Progenitor cell of endocrine pancreas (in vitro differentiated cells): ENCODE results near the gene ZNF346. TPM values are rescaled to one million over a fixed set of nuclear protein-coding genes. Genes with fewer than 3 reads are reported as not detected.

Source experiments
- DNase-seq: peaks from one replicate; pipeline ENCODE4 v3.0.0; 2021; ENCODE audit warnings: low spot score; ENCODE audit not compliant: unreplicated experiment
- H3K27ac Mint-ChIP-seq: 2 replicates; pipeline ENCODE4 v1.8.0; 2021; ENCODE audit warnings: mild to moderate bottlenecking, moderate library complexity, mixed read lengths
- H3K27me3 Mint-ChIP-seq: 2 replicates; pipeline ENCODE4 v1.8.0; 2021; ENCODE audit warnings: mixed read lengths
- H3K36me3 Mint-ChIP-seq: 2 replicates; pipeline ENCODE4 v1.8.0; 2022; ENCODE audit warnings: mixed read lengths; ENCODE audit not compliant: insufficient read depth
- H3K4me1 Mint-ChIP-seq: 2 replicates; pipeline ENCODE4 v1.8.0; 2021; ENCODE audit warnings: low read depth, mixed read lengths
- H3K4me3 Mint-ChIP-seq: 2 replicates; pipeline ENCODE4 v1.8.0; 2021; ENCODE audit warnings: low read depth, mild to moderate bottlenecking, moderate library complexity, mixed read lengths
- H3K9me3 Mint-ChIP-seq: 2 replicates; pipeline ENCODE4 v1.8.0; 2021; ENCODE audit warnings: low read depth, mixed read lengths
- total RNA-seq: library from RNA; stranded (reverse); gene quantifications from 2 replicates; pipeline ENCODE4 v1.2.1, GENCODE V29; 2021
- TF ChIP-seq, protein P1 (sequence below): fragments of 200-600 bp; sonication (generic); IDR thresholded peaks from one replicate; pipeline ENCODE4 v1.5.0; 2021; ENCODE audit warnings: antibody characterized with exemption, mild to moderate bottlenecking; ENCODE audit not compliant: unreplicated experiment

The ZNF346 gene
- total RNA-seq, 1 donor from 2014 or later = 42.2 TPM

DNA sequence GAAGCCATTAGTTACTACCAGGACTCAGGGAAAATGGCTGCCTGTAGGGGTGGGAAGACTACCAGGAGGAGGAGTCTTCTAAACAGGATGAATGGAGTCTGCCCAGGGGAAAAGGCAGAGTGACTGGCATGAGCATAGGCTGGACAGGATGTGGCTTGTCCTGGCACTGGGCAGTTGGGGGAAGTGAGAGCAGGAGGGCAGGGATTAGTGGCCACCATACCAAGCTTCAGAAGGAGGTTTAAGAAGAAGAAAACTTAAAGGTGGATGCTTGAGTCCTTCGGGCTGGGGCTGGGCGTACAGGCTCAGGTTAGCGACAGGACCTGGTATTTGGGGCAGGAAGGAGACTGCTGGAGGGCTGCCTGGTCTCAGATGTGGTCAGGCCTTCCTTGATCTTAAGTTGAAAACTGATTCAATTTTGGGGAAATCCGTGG is 106.1 kb downstream of the ZNF346 start:
- H3K9me3 Mint-ChIP-seq = no peaks in the 10 kb centered on the region
- peaks cover 1% of the 10 kb centered on the region for H3K4me1 Mint-ChIP-seq
- TF ChIP-seq, protein P1, sequence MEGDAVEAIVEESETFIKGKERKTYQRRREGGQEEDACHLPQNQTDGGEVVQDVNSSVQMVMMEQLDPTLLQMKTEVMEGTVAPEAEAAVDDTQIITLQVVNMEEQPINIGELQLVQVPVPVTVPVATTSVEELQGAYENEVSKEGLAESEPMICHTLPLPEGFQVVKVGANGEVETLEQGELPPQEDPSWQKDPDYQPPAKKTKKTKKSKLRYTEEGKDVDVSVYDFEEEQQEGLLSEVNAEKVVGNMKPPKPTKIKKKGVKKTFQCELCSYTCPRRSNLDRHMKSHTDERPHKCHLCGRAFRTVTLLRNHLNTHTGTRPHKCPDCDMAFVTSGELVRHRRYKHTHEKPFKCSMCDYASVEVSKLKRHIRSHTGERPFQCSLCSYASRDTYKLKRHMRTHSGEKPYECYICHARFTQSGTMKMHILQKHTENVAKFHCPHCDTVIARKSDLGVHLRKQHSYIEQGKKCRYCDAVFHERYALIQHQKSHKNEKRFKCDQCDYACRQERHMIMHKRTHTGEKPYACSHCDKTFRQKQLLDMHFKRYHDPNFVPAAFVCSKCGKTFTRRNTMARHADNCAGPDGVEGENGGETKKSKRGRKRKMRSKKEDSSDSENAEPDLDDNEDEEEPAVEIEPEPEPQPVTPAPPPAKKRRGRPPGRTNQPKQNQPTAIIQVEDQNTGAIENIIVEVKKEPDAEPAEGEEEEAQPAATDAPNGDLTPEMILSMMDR = no peak
- DNase-seq = no peak
- H3K27ac Mint-ChIP-seq = no peak overlapping the region
- H3K27me3 Mint-ChIP-seq = peaks cover 12% of the 10 kb centered on the region
- no peak overlapping the region for H3K4me3 Mint-ChIP-seq
- H3K36me3 Mint-ChIP-seq = no peaks in the 10 kb centered on the region

DNA sequence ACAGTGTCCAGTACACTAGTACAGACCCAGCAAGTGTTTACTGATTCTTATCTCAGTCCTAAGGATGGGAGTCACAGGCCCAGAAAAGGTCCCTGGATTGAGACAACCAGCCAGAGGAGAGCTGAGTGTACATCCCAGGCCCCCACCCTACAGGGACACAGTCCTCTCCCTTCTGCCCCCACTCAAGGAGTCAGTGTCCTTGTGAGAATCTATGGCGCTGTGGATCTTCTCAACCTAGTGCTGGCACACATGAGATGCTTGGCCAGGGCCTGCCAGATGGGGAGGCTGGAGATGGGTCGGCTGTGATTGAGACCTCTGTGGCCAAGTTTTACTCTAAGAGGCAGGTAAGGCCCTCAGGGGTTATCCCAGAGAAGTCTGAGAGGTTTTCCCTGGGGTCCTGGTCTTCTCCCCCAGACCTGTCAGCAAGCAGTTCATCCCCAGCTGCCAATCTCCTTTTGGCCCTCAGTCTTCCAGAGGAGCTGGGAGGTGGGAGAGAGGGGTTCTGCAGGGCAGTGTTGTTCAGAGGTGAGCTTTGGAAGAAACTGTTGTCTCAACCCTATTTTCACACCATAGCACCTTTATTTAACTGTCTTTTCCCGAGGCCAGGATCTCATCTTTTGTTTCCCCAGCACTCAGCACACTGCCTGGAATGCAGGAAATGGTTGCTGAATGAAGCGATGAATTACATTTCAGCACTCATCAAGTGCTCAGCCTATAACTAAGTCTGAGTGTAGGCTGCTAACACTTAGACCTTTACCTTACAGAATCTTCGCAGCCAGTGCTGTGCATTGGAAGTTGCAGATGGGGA is 107.9 kb downstream of the ZNF346 start:
- Mint-ChIP-seq H3K4me3 (no peak overlapping the region), H3K27me3 (peaks cover 12% of the 10 kb centered on the region), H3K4me1 (peaks cover 11% of the 10 kb centered on the region), H3K36me3 (peaks cover 4% of the 10 kb centered on the region), H3K9me3 (no peaks in the 10 kb centered on the region), H3K27ac (no peak overlapping the region)
- DNase-seq = no peak
- TF ChIP-seq, protein P1 = no peak

Other genes starting within 250 kb of the ZNF346 start
- gene UNC5A, start 212.1 kb upstream of the ZNF346 start, total RNA-seq = 2.8 and 2.9 TPM in 2 replicates
- gene HK3, start 123.3 kb upstream of the ZNF346 start, total RNA-seq = not detected in 2 replicates
- 47.4 and 47.6 TPM in 2 replicates for gene UIMC1, start 15.9 kb upstream of the ZNF346 start, total RNA-seq
- 244 and 258 TPM in 2 replicates for gene FGFR4, start 64.2 kb downstream of the ZNF346 start, total RNA-seq
- gene NSD1, start 111.1 kb downstream of the ZNF346 start, total RNA-seq = 168 and 178 TPM in 2 replicates